HCT116 (cell line): ENCODE measurements around the gene GDPD5. TPM values are rescaled to one million over a fixed set of nuclear protein-coding genes. Genes with fewer than 3 reads are reported as not detected.

Experiments used
- ATAC-seq: fragments of 200-7000 bp; cut with Tn5 transposase; 2 replicates; pipeline ENCODE4 v1.9.1; 2020; ENCODE audit warnings: mild to moderate bottlenecking, moderate library complexity
- BruUV-seq: library from RNA; stranded (reverse); fragments of 400-500 nt; replicated peaks from 2 replicates; lab custom pipeline; 2021; lab: Mats Ljungman, UMichigan
- CTCF ChIA-PET: fragments of 300-600 bp; sonication (Branson Sonifier 250); formaldehyde crosslinking; loops from one replicate; lab custom pipeline; 2021; ENCODE audit warnings: antibody characterized with exemption; lab: Charles Lee
- POLR2A ChIA-PET: fragments of 300-600, 350-600 bp; sonication (Branson Sonifier 250); formaldehyde crosslinking; loops from one replicate; lab custom pipeline; 2021; ENCODE audit warnings: antibody characterized with exemption; lab: Charles Lee
- RAD21 ChIA-PET, 2 experiments: fragments of 300-600 bp; sonication (Branson Sonifier 250); formaldehyde crosslinking; loops; one replicate each; lab custom pipeline; 2023; ENCODE audit warnings: low total read pairs in 2 of 2; ENCODE audit not compliant: uncharacterized antibody in 2 of 2, unreplicated experiment in 2 of 2, low non-redundant PET in 1 of 2; lab: Charles Lee
- DNase-seq: peaks from one replicate; pipeline ENCODE4 v3.0.0-alpha.2; 2010; ENCODE audit warnings: low read depth, low spot score
- H2AFZ ChIP-seq: fragments of 200-600 bp; shearing (Covaris generic), sonication (generic); 2 replicates; pipeline ENCODE4 v1.6.1; 2017; ENCODE audit warnings: low read depth, mixed run types, mixed read lengths, antibody characterized with exemption, low read length; ENCODE audit not compliant: poor library complexity, severe bottlenecking
- H3K27ac ChIP-seq: 2 replicates; pipeline ENCODE4 v1.5.1; 2012; ENCODE audit warnings: low read depth, low read length
- H3K27me3 ChIP-seq: fragments of 200-600 bp; sonication (generic); 2 replicates; pipeline ENCODE4 v1.6.1; 2016; ENCODE audit warnings: mixed run types, low read length, mixed read lengths; ENCODE audit not compliant: insufficient read depth
- H3K36me3 ChIP-seq, 2 experiments: fragments of 200-500 bp in 1 of 2; fragments of 200-600 bp in 1 of 2; sonication (Bioruptor generic) in 1 of 2; sonication (generic) in 1 of 2; 2 replicates each; pipeline versions ENCODE4 v1.5.1 to v1.6.1; 2014 to 2016; ENCODE audit warnings: low read length in 2 of 2, inconsistent platforms in 1 of 2, mixed read lengths in 1 of 2, mixed run types in 1 of 2; ENCODE audit not compliant: insufficient read depth in 2 of 2, control insufficient read depth in 1 of 2
- H3K4me1 ChIP-seq, 2 experiments: fragments of 200-600 bp in 1 of 2; sonication (generic) in 1 of 2; 2 replicates each; pipeline versions ENCODE4 v1.5.1 to v1.6.1; 2012 to 2017; ENCODE audit warnings: low read length in 2 of 2, inconsistent platforms in 1 of 2, mild to moderate bottlenecking in 1 of 2, mixed read lengths in 1 of 2, mixed run types in 1 of 2, moderate library complexity in 1 of 2; ENCODE audit not compliant: insufficient read depth in 2 of 2, control insufficient read depth in 1 of 2
- H3K4me2 ChIP-seq: fragments of 200-600 bp; sonication (generic); 2 replicates; pipeline ENCODE4 v1.6.1; 2017; ENCODE audit warnings: mixed run types, low read length, mixed read lengths
- H3K4me3 ChIP-seq, 2 experiments: fragments of 200-600 bp in 1 of 2; sonication (generic) in 1 of 2; replicated peaks in 1 of 2; 2 replicates each; pipeline ENCODE4 v1.5.1; 2011 to 2016; ENCODE audit warnings: low read length in 2 of 2, control low read depth in 1 of 2, low read depth in 1 of 2, mild to moderate bottlenecking in 1 of 2, mixed read lengths in 1 of 2, mixed run types in 1 of 2
- H3K79me2 ChIP-seq: fragments of 200-600 bp; sonication (generic); 2 replicates; pipeline ENCODE4 v1.6.1; 2017; ENCODE audit warnings: mild to moderate bottlenecking, mixed run types, low read length, moderate library complexity, mixed read lengths; ENCODE audit not compliant: insufficient read depth
- H3K9ac ChIP-seq: fragments of 200-600 bp; sonication (generic); 2 replicates; pipeline ENCODE4 v1.6.1; 2016; ENCODE audit warnings: low read length, mixed read lengths
- H3K9me2 ChIP-seq: fragments of 200-600 bp; sonication (generic), shearing (Covaris generic); 2 replicates; pipeline ENCODE4 v1.6.1; 2017; ENCODE audit warnings: mixed run types, mild to moderate bottlenecking, moderate library complexity; ENCODE audit not compliant: insufficient read depth
- H3K9me3 ChIP-seq, 2 experiments: fragments of 200-500 bp in 1 of 2; fragments of 200-600 bp in 1 of 2; sonication (Bioruptor generic) in 1 of 2; sonication (generic) in 1 of 2; 2 replicates each; pipeline ENCODE4 v1.6.1; 2014 to 2017; ENCODE audit warnings: low read length in 2 of 2, mixed read lengths in 2 of 2, inconsistent platforms in 1 of 2, low read depth in 1 of 2, mild to moderate bottlenecking in 1 of 2, mixed run types in 1 of 2, moderate library complexity in 1 of 2; ENCODE audit not compliant: control insufficient read depth in 1 of 2, insufficient read depth in 1 of 2
- H4K20me1 ChIP-seq: fragments of 200-600 bp; sonication (generic), shearing (Covaris generic); 2 replicates; pipeline ENCODE4 v1.6.1; 2017; ENCODE audit warnings: mixed run types, mild to moderate bottlenecking, moderate library complexity; ENCODE audit not compliant: insufficient read depth
- CEBPB ChIP-seq: IDR thresholded peaks from 2 replicates; pipeline ENCODE4 v1.6.1; 2012; ENCODE audit warnings: low read depth
- SIN3A ChIP-seq: IDR thresholded peaks from 2 replicates; pipeline ENCODE4 v1.6.1; 2012; ENCODE audit warnings: low read depth
- intact Hi-C: fragments of 100-400 bp; cut with micrococcal nuclease; formaldehyde crosslinking; loops from 2 replicates; pipeline ENCODE4 v1.10.0; 2022
- total RNA-seq: library from RNA; stranded (reverse); gene quantifications from one replicate; pipeline ENCODE4 v1.2.1, GENCODE V29; 2021; ENCODE audit not compliant: unreplicated experiment
- TF ChIP-seq, protein P1 (sequence below), 3 experiments: fragments of 200-600 bp in 1 of 3; sonication (generic) in 1 of 3; IDR thresholded peaks in 2 of 3; conservative IDR thresholded peaks in 1 of 3; 2 replicates each; pipeline ENCODE4 v1.5.1; 2012 to 2017; ENCODE audit warnings: low read depth in 2 of 3, low read length in 2 of 3, antibody characterized with exemption in 1 of 3, borderline replicate concordance in 1 of 3, control low read depth in 1 of 3, mild to moderate bottlenecking in 1 of 3, mixed read lengths in 1 of 3, mixed run types in 1 of 3, moderate library complexity in 1 of 3; ENCODE audit not compliant: insufficient read depth in 1 of 3

GDPD5 gene
- total RNA-seq, 1 experiment from 2014 or later = 27.5 TPM

DNA sequence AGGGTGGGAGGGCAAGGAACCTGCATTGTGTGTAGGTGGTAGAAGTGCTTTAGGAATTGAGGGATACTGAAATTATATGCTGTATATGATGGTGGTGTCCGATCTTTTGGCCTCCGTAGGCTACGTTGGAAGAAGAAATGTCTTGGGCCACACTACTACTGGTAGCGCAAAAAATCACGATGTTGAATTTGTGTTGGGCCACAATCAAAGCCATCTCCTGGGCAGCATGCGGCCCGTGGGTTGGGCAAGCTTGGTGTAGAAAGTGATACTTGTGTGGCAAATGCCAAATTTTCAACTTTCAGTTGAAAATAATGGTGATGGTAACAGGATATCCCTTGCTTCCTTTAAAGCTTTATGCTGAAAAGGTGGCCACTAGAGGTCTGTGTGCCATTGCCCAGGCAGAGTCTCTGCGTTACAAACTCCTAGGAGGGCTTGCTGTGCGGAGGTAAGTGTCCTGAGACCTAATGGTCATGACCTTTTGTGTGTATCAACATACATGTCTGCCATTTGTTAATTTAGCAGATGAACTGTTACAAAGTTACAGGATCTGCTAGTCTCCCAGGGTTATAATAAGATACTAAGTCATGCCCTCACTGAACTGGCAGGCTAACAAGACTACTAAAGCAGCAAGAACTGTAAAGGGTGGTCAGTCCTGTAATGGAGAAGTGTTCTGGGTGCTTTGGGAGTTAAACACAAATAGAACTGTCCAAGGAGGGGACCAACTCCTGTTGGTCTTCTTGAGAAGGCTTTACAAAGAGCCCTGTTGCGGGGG lies 123.6 kb downstream of the GDPD5 start:
- RAD21 ChIA-PET = no interaction called here
- H4K20me1 ChIP-seq = peaks cover 67% of the 10 kb centered on the region
- TF ChIP-seq SIN3A (no peak), CEBPB (no peak)
- TF ChIP-seq, protein P1, sequence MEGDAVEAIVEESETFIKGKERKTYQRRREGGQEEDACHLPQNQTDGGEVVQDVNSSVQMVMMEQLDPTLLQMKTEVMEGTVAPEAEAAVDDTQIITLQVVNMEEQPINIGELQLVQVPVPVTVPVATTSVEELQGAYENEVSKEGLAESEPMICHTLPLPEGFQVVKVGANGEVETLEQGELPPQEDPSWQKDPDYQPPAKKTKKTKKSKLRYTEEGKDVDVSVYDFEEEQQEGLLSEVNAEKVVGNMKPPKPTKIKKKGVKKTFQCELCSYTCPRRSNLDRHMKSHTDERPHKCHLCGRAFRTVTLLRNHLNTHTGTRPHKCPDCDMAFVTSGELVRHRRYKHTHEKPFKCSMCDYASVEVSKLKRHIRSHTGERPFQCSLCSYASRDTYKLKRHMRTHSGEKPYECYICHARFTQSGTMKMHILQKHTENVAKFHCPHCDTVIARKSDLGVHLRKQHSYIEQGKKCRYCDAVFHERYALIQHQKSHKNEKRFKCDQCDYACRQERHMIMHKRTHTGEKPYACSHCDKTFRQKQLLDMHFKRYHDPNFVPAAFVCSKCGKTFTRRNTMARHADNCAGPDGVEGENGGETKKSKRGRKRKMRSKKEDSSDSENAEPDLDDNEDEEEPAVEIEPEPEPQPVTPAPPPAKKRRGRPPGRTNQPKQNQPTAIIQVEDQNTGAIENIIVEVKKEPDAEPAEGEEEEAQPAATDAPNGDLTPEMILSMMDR (IDR thresholded peaks at IDR 0.05 in 2 of 3, conservative IDR thresholded peaks at IDR 0.05 in 1 of 3; ENCODE audit: borderline replicate concordance in 1 of 3, insufficient read depth in 1 of 3, low read depth in 2 of 3, low read length in 2 of 3) = peak in 1 of 3 experiments; percentile 15; a peak in 1 of 6 replicates
- TF ChIP-seq, all 23 proteins: peak for 1
- H3K27ac ChIP-seq = peak overlapping the region; percentile 18
- ATAC-seq (no peak), DNase-seq (no peak)
- peak overlapping the region in 1 of 2 experiments; percentile 100; a peak in 2 of 4 replicates for H3K4me3 ChIP-seq
- H3K4me1 ChIP-seq = peaks cover 4 to 36% of the 10 kb centered on the region in 2 experiments; a peak in 3 of 4 replicates
- H3K9ac ChIP-seq = peak overlapping the region; percentile 94
- no peaks in the 10 kb centered on the region for H3K9me3 ChIP-seq
- H3K9me2 ChIP-seq = no peaks in the 10 kb centered on the region
- BruUV-seq = no TSS peak
- peaks cover 60 to 75% of the 10 kb centered on the region in 2 experiments for H3K36me3 ChIP-seq
- no peak overlapping the region for H2AFZ ChIP-seq
- ChIA-PET POLR2A (no interaction called here), CTCF (no interaction called here)
- peak overlapping the region; percentile 96 for H3K4me2 ChIP-seq
- H3K79me2 ChIP-seq = peaks cover 80% of the 10 kb centered on the region
- H3K27me3 ChIP-seq = no peaks in the 10 kb centered on the region
- intact Hi-C loops = no loop called here
